Measurements from ENCODE around the gene PCMTD2.

PCMTD2 gene

GRCh38 chr20:64226686-64227580, 28.6 kb upstream of the PCMTD2 start:
- Mint-ChIP-seq H3K27me3 (ENCODE audit: low read depth, poor library complexity) (peaks cover 8% of the 10 kb centered on the region), H3K27ac (no peak overlapping the region), H3K4me1 (peaks cover 70% of the 10 kb centered on the region), H3K4me3 (no peak overlapping the region), H3K9me3 (no peaks in the 10 kb centered on the region), H3K36me3 (ENCODE audit: low read depth) (no peaks in the 10 kb centered on the region)
- TF ChIP-seq CTCF (IDR thresholded peaks at IDR 0.05) = no peak
- no peak for DNase-seq

- H3K4me3 Mint-ChIP-seq = no peak overlapping the region
- H3K27me3 Mint-ChIP-seq (ENCODE audit: low read depth, poor library complexity) = peaks cover 5% of the 10 kb centered on the region
- TF ChIP-seq CTCF (IDR thresholded peaks at IDR 0.05) = no peak
- DNase-seq = no peak
- no peaks in the 10 kb centered on the region for H3K9me3 Mint-ChIP-seq
- H3K4me1 Mint-ChIP-seq = peaks cover 69% of the 10 kb centered on the region
- H3K36me3 Mint-ChIP-seq (ENCODE audit: low read depth) = no peaks in the 10 kb centered on the region
- no peak overlapping the region for H3K27ac Mint-ChIP-seq
These were observed 27.4 kb upstream of the PCMTD2 start for GRCh38 chr20:64228086-64228653.

GRCh38 chr20:64228751-64229506, 26.6 kb upstream of the PCMTD2 start:
- Mint-ChIP-seq H3K27ac (peak overlapping the region; percentile 86), H3K4me3 (no peak overlapping the region), H3K4me1 (peaks cover 62% of the 10 kb centered on the region), H3K36me3 (ENCODE audit: low read depth) (no peaks in the 10 kb centered on the region), H3K27me3 (ENCODE audit: low read depth, poor library complexity) (peaks cover 5% of the 10 kb centered on the region), H3K9me3 (peaks cover 6% of the 10 kb centered on the region)
- DNase-seq = no peak
- no peak for TF ChIP-seq CTCF (IDR thresholded peaks at IDR 0.05)

GRCh38 chr20:64229507-64230061, 26.0 kb upstream of the PCMTD2 start:
- no peak for DNase-seq
- Mint-ChIP-seq H3K36me3 (ENCODE audit: low read depth) (no peaks in the 10 kb centered on the region), H3K4me3 (no peak overlapping the region), H3K4me1 (peaks cover 55% of the 10 kb centered on the region), H3K9me3 (peaks cover 9% of the 10 kb centered on the region), H3K27ac (peak overlapping the region; percentile 86), H3K27me3 (ENCODE audit: low read depth, poor library complexity) (peaks cover 5% of the 10 kb centered on the region)
- TF ChIP-seq CTCF (IDR thresholded peaks at IDR 0.05) = no peak

- Mint-ChIP-seq H3K36me3 (ENCODE audit: low read depth) (no peaks in the 10 kb centered on the region), H3K9me3 (peaks cover 9% of the 10 kb centered on the region), H3K27me3 (ENCODE audit: low read depth, poor library complexity) (peaks cover 5% of the 10 kb centered on the region), H3K4me3 (no peak overlapping the region), H3K4me1 (peaks cover 48% of the 10 kb centered on the region), H3K27ac (peak overlapping the region; percentile 80)
- no peak for DNase-seq
- TF ChIP-seq CTCF (IDR thresholded peaks at IDR 0.05) = no peak
These were observed 24.9 kb upstream of the PCMTD2 start for GRCh38 chr20:64230461-64231145.
